SIG-M5 treated with dmso at 0.1 percent for 504 hours (cell line): ENCODE data around the gene GPS1.

Source experiments
- DNase-seq: peaks from one replicate; lab custom pipeline; 2025; ENCODE audit not compliant: unreplicated experiment; lab: John Stamatoyannopoulos, UW

Gene GPS1

DNA sequence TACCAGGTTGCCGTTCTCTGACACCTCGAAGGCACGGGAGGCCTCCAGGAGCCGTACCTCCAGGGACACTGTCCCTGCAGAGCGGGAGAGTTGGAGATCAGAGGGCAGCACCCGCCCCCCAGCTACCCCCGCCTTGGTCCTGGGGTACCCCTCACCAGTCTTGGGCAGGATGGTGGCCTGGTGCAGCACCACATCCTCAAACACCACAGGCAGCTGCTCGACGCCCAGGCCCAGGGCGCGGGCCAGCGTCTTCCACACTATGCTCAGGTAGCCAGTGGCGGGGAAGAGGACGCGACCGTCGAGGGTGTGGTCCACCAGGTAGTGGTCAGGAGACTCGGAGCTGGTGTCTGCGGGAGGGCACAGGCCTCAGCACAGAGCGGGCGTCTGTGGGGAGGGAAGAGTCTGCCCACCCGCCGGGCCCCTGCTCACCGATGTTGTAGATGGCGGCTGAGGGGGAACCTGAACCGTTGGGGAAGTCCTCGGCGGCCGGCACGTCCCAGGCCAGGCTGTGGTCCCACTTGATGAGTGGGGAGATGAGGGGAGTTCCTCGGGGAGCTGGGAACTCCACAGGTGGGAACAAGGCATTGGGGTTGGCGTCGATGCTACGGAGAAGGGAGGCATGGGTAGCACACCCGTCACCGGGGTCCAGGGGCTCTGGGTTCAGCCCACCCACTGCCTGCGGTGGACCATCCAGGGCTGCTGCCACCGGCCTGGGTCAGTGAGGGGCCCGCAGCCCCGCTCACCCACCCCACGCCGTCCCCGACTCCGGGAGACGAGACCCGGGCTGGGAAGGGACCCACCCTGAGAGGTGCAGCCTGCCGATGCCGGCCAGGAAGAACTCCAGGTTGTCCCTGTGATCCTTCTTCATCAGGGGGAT, 36.5 kb downstream of the GPS1 start:
- no peak for DNase-seq

- no peak for DNase-seq
These were observed 37.4 kb downstream of the GPS1 start for GRCh38 chr17:82088838-82089722.

DNA sequence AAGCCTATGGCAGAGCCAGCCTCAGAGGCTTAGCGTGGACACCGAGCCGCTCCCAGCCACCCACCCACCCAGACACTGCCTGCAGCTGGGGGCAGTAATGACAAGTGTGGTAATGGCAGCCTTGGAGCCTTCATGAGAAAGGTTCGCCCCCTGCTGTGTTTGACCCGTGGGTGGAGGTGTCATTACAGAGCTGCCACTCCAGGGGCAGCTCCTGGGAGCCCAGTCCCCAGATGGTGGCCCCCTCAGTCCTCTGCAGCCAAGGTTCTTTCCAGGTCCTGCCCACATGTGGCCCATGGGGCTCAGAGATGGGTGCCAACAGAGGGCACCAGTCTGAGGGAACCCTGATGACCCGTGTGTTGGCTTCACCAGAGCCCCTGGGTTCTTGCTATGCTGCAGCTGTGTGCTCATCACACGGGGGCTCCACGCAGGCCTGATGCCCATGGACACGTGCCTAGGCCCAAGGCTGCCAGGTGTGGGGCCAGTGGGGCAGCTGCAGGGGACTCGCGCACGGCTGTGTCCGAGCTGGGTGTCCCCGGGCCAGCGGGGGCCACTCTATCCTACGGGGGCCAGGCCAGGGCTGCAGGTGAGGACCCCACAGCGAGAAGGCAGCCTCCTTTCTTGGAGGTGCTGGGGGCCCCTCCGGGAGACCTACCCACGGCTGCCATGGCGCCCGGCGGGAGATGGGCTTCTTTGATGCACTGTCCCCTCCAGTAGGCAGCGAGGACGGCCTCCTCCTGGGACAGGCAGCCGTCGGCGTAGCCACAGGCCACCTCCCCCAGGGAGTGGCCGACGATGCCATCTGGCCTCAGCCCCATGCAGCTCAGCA, 38.2 kb downstream of the GPS1 start:
- DNase-seq, result no peak

DNA sequence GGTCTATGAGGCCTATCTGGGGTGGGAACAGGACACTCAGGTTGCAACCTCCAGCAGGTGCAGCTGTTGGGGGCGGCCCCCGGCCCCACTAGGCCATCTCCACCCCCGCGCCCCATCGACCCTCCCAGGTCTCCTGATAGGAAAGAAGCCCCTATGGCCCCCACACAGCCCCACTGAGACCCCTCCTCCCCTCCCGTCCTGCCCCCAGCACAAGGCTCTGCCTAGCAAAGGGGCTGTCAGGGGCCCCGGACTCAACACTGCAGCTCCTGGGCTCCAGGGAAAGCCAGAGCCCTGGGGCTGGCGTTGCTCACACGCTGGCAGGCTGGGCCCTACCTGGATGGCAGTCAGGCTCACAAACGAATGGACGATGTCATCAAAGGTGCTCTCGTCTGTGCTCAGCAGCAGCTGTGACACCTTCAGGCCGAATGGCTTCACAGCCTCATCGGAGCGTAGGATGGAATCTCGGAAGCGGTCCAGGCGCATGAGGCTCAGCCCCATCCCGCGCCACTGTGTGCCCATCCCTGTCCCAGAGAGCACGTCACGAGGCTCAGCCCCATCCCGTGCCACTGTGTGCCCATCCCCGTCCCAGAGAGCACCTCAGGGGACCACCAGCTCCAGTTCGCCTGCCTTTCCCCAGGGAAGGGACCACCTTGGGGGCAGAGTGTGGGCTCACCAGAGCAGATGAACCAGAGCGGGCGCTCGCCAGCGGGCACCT, 39.0 kb downstream of the GPS1 start:
- DNase-seq, result no peak

GRCh38 chr17:82091264-82092066, 39.8 kb downstream of the GPS1 start:
- no peak for DNase-seq

DNA sequence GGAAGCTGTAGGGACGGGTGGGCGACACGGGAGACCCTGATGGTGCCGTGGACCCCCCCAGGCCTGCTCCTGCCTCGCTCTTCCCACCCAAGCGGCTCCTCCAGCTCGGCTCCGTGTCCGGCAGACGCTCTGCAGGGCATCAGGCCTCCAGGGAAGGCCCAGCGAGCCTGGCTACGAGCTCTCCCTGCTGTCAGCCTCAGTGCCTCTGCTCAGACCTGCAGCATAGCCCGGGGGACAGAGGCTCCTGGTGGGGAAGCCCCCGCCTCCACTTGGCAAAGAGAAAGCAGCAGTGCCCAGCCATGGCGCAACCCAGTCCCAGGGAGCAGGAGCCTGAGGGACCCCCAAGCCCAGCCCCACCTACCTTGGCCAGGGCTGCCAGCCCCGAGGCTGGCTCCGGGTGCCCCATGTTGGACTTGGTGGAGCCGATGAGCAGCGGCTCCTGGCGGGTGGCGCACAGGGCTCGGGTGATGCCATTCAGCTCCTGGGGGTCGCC, 40.4 kb downstream of the GPS1 start:
- DNase-seq, result no peak

GRCh38 chr17:82092628-82092994, 40.9 kb downstream of the GPS1 start:
- no peak for DNase-seq

- no peak for DNase-seq
These were observed 41.5 kb downstream of the GPS1 start for GRCh38 chr17:82092995-82093751.

GRCh38 chr17:82094931-82095776, 43.5 kb downstream of the GPS1 start:
- no peak for DNase-seq

GRCh38 chr17:82095777-82096708, 44.3 kb downstream of the GPS1 start:
- no peak for DNase-seq

DNA sequence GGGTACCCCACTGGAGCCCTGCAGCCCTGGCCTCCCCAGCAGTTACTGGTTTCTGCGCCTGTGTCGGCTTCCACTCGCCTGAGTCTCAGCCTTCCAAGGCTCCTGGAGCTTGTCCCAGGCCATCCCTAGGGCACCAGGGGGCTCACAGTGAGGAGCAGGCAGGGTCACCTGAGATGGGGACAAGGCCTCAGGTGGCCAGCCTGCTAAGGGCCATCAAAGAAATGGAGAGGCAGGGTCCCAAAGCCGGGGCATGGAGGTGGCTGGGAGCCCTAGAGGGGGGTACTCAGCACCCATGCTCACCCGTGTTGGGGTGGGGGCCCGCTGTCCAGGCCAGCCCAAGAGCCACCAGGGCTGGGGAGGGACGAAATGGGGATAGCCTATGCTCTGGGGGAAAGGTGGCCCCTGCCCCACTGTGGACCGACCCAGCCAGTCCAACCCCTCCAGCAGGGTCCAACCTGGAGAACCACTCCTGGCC, 45.0 kb downstream of the GPS1 start:
- DNase-seq, result no peak

GRCh38 chr17:82097184-82097918, 45.7 kb downstream of the GPS1 start:
- DNase-seq, result no peak

GRCh38 chr17:82097919-82098168, 46.1 kb downstream of the GPS1 start:
- no peak for DNase-seq

- peak; percentile 93 for DNase-seq
These were observed 46.7 kb downstream of the GPS1 start, which contains the start of gene FASN for GRCh38 chr17:82098169-82098938. Gene FASN, minus strand, starts transcription at chr17:82098236. Its CDS starts 1,791 bp downstream, at chr17:82096445.

DNA sequence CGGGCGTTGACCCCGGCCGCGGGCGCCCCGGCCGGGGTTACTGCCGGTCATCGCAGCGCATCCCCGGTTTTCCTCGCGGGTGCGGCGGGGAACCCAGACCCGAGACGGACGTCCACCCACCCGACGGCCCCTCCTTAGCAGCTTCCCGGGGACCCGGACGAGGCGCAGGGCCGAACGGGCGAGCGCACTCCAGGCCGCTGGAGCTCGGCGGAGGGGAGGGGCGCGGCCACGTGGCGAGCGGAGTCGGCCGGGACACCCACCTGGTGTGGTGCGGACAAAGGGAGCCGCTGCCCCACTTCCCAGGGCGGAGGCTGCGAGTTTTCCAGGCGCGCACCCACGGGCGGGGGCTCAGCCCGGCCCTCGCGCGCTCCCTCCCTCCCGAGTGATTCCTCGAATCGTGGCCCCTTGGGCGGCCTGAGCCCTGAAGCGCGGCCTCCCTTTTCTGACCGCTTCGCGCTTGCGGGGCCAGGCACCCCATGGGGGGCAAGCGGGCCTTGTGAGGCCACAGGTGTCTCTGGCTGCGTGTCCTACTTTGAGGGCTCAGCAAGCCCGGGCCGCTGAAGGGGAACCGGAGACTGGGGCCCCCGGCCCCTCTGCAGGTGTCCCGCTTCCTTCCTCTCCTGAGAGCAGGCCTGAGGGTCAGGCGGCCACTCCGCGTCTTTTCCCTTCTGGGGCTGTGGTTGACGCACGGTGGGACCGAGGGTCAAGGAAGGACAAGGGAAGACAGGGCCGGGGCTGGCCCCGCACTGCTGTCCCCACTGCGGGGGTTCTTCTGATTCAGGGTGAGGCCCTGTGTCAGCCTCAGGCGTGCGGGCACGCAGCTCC, 47.5 kb downstream of the GPS1 start:
- DNase-seq, result peak; percentile 35
